ENCODE measurements around the gene PPP1R14D.
"Not testable (repeated sequence)": the region's sequence is repeated elsewhere in the genome, so short reads cannot be mapped to it uniquely, and the experiment has no call there.

PPP1R14D gene

GRCh38 chr15:40828447-40829036 lies at the start of gene PPP1R14D:
PPP1R14D (minus strand) TSS chr15:40828708; CDS start chr15:40828641, 67 bp downstream.
- no peak for DNase-seq

GRCh38 chr15:40877694-40878093 lies 49.2 kb upstream of the PPP1R14D start:
- DNase-seq: no peak

GRCh38 chr15:40875991-40876730 lies 47.7 kb upstream of the PPP1R14D start:
- no peak for DNase-seq

GRCh38 chr15:40873694-40874561 lies 45.4 kb upstream of the PPP1R14D start, which contains the start of gene RHOV:
RHOV (minus strand) TSS chr15:40874234; CDS start chr15:40874139, 95 bp downstream.
- DNase-seq: peak; percentile 78

- DNase-seq: no peak
These were observed 44.5 kb upstream of the PPP1R14D start for GRCh38 chr15:40872791-40873693.

GRCh38 chr15:40871749-40872617 lies 43.5 kb upstream of the PPP1R14D start:
- DNase-seq: no peak

GRCh38 chr15:40870716-40871115 lies 42.2 kb upstream of the PPP1R14D start:
- no peak for DNase-seq

- DNase-seq: no peak
These were observed 41.2 kb upstream of the PPP1R14D start for GRCh38 chr15:40869686-40870085.

- no peak for DNase-seq
These were observed 38.7 kb upstream of the PPP1R14D start for GRCh38 chr15:40867199-40867598.

- DNase-seq: no peak
These were observed 35.3 kb upstream of the PPP1R14D start for GRCh38 chr15:40863660-40864270.

- DNase-seq: not testable (repeated sequence)
These were observed 32.6 kb upstream of the PPP1R14D start for GRCh38 chr15:40861147-40861546.

GRCh38 chr15:40859206-40859851 lies 30.8 kb upstream of the PPP1R14D start:
- DNase-seq: peak; percentile 97

GRCh38 chr15:40858706-40859105 lies 30.2 kb upstream of the PPP1R14D start:
- no peak for DNase-seq

GRCh38 chr15:40857601-40858341 lies 29.3 kb upstream of the PPP1R14D start:
- DNase-seq: peak; percentile 94

GRCh38 chr15:40856746-40857145 lies 28.2 kb upstream of the PPP1R14D start:
- DNase-seq: no peak

- no peak for DNase-seq
These were observed 27.3 kb upstream of the PPP1R14D start for GRCh38 chr15:40855706-40856234.

GRCh38 chr15:40854161-40854560 lies 25.7 kb upstream of the PPP1R14D start:
- no peak for DNase-seq

- DNase-seq: no peak
These were observed 24.9 kb upstream of the PPP1R14D start for GRCh38 chr15:40853241-40853890.

- no peak for DNase-seq
These were observed 24.0 kb upstream of the PPP1R14D start for GRCh38 chr15:40852529-40852928.
